ENCODE measurements around the gene DENND1A.

- no peak for TF ChIP-seq CTCF (IDR thresholded peaks at IDR 0.05)
- TF ChIP-seq POLR2A (IDR thresholded peaks at IDR 0.05) = no peak
These were observed 579.2 kb downstream of the DENND1A start for GRCh38 chr9:123350590-123351310.
